ENCODE data around the gene KRTAP4-16.
"Not testable (repeated sequence)": the region's sequence is repeated elsewhere in the genome, so short reads cannot be mapped to it uniquely, and the experiment has no call there.

The KRTAP4-16 gene

GRCh38 chr17:41140360-41141131, 38.5 kb upstream of the KRTAP4-16 start, which contains the start of gene KRTAP4-6:
Gene KRTAP4-6 (minus strand): TSS chr17:41140544. CDS start chr17:41140487, 57 bp downstream.
- Histone ChIP-seq H3K4me1 (ENCODE audit: insufficient read depth, low read length, poor library complexity, severe bottlenecking) (no peaks in the 10 kb centered on the region), H3K9me2 (replicated peaks; ENCODE audit: low read depth, low read length) (no peaks in the 10 kb centered on the region), H3K36me3 (ENCODE audit: insufficient read depth, low read length) (no peaks in the 10 kb centered on the region), H3K9me3 (ENCODE audit: insufficient read depth, low read depth, low read length) (peaks cover 9% of the 10 kb centered on the region; the same call in 1 of the 2 replicates), H3K9ac (ENCODE audit: low read depth, low read length, poor library complexity, severe bottlenecking) (no peak within 1 kb of the TSS), H3K4me2 (ENCODE audit: low read depth, low read length, poor library complexity, severe bottlenecking) (no peak within 1 kb of the TSS), H4K20me1 (ENCODE audit: insufficient read depth, low read length, poor library complexity, severe bottlenecking) (no peaks in the 10 kb centered on the region), H2AFZ (ENCODE audit: low read length) (no peak within 1 kb of the TSS), H3K4me3 (ENCODE audit: low read length, poor library complexity, severe bottlenecking) (no peak within 1 kb of the TSS), H3K79me2 (ENCODE audit: insufficient read depth, low read length) (no peaks in the 10 kb centered on the region), H3F3A (ENCODE audit: low read depth) (no peaks in the 10 kb centered on the region), H3K27me3 (ENCODE audit: insufficient read depth, low read length, poor library complexity, severe bottlenecking) (no peaks in the 10 kb centered on the region)
- TF ChIP-seq EZH2phosphoT487 (IDR thresholded peaks at IDR 0.05; ENCODE audit: borderline replicate concordance) (no peak), CTCF (conservative IDR thresholded peaks at IDR 0.05; ENCODE audit: low read length) (no peak)

GRCh38 chr17:41139865-41140264, 37.9 kb upstream of the KRTAP4-16 start:
- H3F3A ChIP-seq (ENCODE audit: low read depth); H4K20me1 ChIP-seq (ENCODE audit: insufficient read depth, low read length, poor library complexity, severe bottlenecking); H3K4me3 ChIP-seq (ENCODE audit: low read length, poor library complexity, severe bottlenecking); H3K4me2 ChIP-seq (ENCODE audit: low read depth, low read length, poor library complexity, severe bottlenecking); H3K4me1 ChIP-seq (ENCODE audit: insufficient read depth, low read length, poor library complexity, severe bottlenecking); H3K36me3 ChIP-seq (ENCODE audit: insufficient read depth, low read length); H3K79me2 ChIP-seq (ENCODE audit: insufficient read depth, low read length); H3K27me3 ChIP-seq (ENCODE audit: insufficient read depth, low read length, poor library complexity, severe bottlenecking); H3K9me3 ChIP-seq (ENCODE audit: insufficient read depth, low read depth, low read length); H3K9me2 ChIP-seq (replicated peaks; ENCODE audit: low read depth, low read length); H3K9ac ChIP-seq (ENCODE audit: low read depth, low read length, poor library complexity, severe bottlenecking); H2AFZ ChIP-seq (ENCODE audit: low read length): not testable (repeated sequence)

- Histone ChIP-seq H3K4me2 (ENCODE audit: low read depth, low read length, poor library complexity, severe bottlenecking) (peak overlapping the region; percentile 11), H3K9me2 (replicated peaks; ENCODE audit: low read depth, low read length) (no peaks in the 10 kb centered on the region), H4K20me1 (ENCODE audit: insufficient read depth, low read length, poor library complexity, severe bottlenecking) (no peaks in the 10 kb centered on the region), H3K4me3 (ENCODE audit: low read length, poor library complexity, severe bottlenecking) (no peak overlapping the region), H2AFZ (ENCODE audit: low read length) (peak overlapping the region; percentile 80), H3K79me2 (ENCODE audit: insufficient read depth, low read length) (no peaks in the 10 kb centered on the region), H3K36me3 (ENCODE audit: insufficient read depth, low read length) (no peaks in the 10 kb centered on the region), H3F3A (ENCODE audit: low read depth) (no peaks in the 10 kb centered on the region), H3K27me3 (ENCODE audit: insufficient read depth, low read length, poor library complexity, severe bottlenecking) (no peaks in the 10 kb centered on the region), H3K4me1 (ENCODE audit: insufficient read depth, low read length, poor library complexity, severe bottlenecking) (peaks cover 18% of the 10 kb centered on the region), H3K9me3 (ENCODE audit: insufficient read depth, low read depth, low read length) (no peaks in the 10 kb centered on the region), H3K9ac (ENCODE audit: low read depth, low read length, poor library complexity, severe bottlenecking) (no peak overlapping the region)
- TF ChIP-seq EZH2phosphoT487 (IDR thresholded peaks at IDR 0.05; ENCODE audit: borderline replicate concordance) (no peak), CTCF (conservative IDR thresholded peaks at IDR 0.05; ENCODE audit: low read length) (no peak)
Observed at GRCh38 chr17:41133880-41134735, 32.1 kb upstream of the KRTAP4-16 start.

Data from Loucy (cell line).